ENCODE measurements around the gene MYO9B.
"Not testable (repeated sequence)": the region's sequence is repeated elsewhere in the genome, so short reads cannot be mapped to it uniquely, and the experiment has no call there.

Gene MYO9B

DNA sequence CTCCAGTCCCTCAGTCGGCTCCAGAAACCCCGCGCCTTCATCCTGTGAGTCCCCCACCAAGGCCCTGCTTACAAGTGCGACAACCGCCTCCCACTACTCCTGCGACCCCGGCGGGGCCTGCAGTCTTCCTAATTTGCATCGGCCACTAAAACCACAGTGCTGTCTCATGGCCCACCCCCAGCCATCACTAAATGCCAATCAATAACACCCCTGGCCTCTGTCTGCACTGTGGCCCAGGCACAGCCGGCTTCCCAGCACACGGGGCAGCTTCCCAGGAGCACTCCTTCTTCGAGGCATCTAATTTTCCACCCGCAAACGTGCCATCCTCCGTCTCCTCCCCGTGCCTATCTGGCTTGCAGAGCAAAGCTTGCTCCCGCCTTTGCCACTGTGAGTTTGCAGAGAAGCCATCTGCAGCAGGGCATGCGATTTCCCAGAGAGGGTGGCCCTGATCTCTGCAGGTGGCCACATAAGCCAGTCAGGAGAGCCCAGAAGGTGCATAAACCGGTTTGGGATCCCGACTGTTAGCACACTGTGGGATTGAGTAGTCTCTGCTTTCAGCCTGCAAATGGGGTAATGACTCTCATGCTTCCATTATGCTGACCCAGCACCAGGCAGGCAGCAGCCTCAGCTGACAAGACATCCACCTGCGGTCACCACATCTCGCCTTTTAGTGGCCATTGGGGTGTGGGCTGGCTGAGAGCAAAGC, 105.6 kb downstream of the MYO9B start:
- DNase-seq (ENCODE audit: low read depth in 2 of 2), result no peak

GRCh38 chr19:17183271-17183761, 107.7 kb downstream of the MYO9B start:
- no peak for DNase-seq (ENCODE audit: low read depth in 2 of 2)

DNA sequence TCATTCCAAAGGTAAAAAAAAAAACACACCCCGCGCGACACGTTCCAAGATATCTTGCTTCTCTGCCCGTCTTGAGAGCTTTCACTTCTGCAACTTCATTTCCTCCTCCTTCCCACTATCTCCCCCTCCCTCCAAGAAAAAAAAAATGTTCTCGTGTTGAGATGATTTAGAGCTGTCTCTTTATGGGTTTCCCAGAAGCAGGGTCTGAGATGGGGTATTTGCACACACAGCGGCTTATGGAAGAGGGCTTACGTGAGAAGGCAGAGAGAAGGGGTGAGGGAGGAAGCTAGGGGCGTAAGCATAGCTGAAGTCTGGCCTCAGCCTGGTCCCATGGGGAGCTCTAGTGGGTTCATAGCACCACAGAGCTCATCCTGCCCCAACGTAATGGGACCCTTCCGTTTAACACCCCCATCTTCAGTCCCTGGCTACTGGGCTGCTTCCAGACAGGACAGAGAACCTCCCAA, 108.3 kb downstream of the MYO9B start:
- no peak for DNase-seq (ENCODE audit: low read depth in 2 of 2)

- DNase-seq (ENCODE audit: low read depth in 2 of 2), result no peak
Observed at GRCh38 chr19:17184371-17184841, 108.8 kb downstream of the MYO9B start.

GRCh38 chr19:17185590-17185989, 110.0 kb downstream of the MYO9B start:
- DNase-seq (ENCODE audit: low read depth in 2 of 2), result no peak

- DNase-seq (ENCODE audit: low read depth in 2 of 2), result not testable (repeated sequence)
Observed at GRCh38 chr19:17191736-17192135, 116.2 kb downstream of the MYO9B start.

GRCh38 chr19:17192751-17193150, 117.2 kb downstream of the MYO9B start:
- DNase-seq (ENCODE audit: low read depth in 2 of 2), result no peak

DNA sequence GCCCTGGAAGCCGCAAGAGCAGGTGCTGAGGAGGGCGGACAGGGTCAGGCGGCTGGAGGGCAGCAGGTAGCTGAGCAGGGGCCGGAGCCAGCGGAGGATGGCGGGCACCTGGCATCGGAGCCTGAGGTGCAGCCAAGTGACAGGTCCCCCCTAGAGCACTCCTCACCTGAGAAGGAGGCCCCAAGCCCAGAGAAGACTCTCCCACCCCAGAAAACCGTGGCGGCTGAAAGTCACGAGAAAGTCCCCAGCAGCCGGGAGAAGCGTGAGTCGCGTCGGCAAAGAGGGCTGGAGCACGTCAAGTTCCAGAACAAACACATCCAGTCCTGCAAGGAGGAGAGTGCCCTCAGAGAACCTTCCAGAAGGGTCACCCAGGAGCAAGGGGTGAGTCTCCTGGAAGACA, 119.0 kb downstream of the MYO9B start:
- no peak for DNase-seq (ENCODE audit: low read depth in 2 of 2)

DNA sequence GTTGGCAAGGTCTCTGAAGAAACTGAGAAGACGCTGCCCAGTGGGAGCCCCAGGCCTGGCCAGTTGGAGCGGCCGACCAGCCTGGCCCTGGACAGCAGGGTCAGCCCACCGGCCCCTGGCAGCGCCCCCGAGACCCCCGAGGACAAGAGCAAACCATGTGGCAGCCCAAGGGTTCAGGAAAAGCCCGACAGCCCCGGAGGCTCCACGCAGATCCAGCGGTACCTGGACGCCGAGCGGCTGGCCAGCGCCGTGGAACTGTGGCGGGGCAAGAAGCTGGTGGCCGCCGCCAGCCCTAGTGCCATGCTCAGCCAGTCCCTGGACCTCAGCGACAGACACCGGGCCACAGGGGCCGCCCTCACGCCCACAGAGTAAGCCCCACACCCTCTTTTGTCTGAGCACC, 119.5 kb downstream of the MYO9B start:
- DNase-seq (ENCODE audit: low read depth in 2 of 2), result no peak

DNA sequence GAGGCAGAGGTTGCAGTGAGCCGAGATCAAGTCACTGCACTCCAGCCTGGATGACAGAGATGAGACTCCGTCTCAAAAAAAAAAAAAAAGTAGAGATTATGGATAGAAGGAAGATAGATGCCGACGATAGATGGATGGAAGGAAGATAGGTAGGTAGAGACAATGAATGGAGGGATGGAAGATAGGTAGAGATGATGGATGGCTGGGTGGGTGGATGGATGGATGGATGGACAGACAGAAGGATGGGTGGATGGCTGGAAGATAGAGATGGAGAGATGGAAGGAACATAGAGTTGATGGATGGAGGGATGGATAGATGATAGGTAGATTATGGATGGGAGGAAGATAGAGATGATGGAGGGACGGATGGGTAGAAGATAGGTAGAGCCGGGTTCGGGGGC, 121.0 kb downstream of the MYO9B start:
- DNase-seq (ENCODE audit: low read depth in 2 of 2), result no peak

DNA sequence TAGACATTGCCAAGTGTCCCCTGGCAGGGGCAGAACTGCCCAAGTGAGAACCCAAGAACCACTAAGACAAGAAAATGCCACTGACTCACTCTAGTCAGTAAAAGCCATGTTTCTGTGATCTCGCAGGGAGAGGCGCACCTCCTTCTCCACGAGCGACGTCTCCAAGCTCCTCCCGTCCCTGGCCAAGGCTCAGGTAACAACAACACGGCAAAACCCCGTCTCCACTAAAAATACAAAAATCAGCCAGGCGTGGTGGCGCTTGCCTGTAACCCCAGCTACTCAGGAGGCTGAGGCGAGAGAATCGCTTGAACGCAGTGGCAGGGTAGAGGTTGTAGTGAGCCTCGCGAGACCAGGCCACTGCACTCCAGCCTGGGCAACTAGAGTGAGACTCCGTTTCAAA, 122.1 kb downstream of the MYO9B start:
- no peak for DNase-seq (ENCODE audit: low read depth in 2 of 2)

GRCh38 chr19:17200408-17201079, 125.0 kb downstream of the MYO9B start:
- DNase-seq (ENCODE audit: low read depth in 2 of 2), result no peak

DNA sequence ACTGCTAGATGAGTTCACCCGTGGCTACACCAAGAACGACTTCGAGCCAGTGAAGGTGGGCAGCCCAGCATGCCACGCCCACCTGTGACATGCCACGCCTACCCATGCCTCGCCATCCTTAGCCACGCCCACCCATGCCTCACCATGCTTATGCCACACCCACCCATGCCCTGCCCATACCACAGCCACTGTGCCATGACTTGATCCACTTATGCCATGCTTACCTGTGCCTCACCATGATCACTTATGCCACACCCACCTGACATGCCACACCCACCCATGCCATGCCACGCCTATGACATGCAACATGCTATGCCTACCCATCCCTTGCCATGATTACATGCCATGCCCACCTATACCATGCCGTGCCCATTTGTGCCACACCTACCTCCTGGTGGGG, 126.7 kb downstream of the MYO9B start:
- DNase-seq (ENCODE audit: low read depth in 2 of 2), result no peak

DNA sequence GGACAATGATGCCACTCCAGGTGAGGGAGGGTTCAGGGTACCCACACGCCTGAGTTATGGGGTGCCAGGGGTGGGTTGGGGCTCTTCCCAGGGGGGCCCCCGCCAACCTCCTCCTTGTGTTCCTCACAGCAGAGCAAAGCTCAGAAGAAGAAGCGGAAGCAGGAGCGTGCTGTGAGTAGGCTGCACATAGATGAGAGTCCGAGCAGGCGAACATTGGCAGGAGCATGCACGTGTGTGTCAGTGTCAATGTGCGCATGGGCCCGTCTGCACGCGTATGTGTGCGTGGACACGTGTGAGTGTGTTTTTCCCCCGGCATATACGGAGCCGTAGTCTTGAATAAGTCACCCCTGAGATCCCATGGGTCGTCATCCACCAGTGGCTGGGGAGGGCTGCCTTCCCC, 127.1 kb downstream of the MYO9B start:
- no peak for DNase-seq (ENCODE audit: low read depth in 2 of 2)

DNA sequence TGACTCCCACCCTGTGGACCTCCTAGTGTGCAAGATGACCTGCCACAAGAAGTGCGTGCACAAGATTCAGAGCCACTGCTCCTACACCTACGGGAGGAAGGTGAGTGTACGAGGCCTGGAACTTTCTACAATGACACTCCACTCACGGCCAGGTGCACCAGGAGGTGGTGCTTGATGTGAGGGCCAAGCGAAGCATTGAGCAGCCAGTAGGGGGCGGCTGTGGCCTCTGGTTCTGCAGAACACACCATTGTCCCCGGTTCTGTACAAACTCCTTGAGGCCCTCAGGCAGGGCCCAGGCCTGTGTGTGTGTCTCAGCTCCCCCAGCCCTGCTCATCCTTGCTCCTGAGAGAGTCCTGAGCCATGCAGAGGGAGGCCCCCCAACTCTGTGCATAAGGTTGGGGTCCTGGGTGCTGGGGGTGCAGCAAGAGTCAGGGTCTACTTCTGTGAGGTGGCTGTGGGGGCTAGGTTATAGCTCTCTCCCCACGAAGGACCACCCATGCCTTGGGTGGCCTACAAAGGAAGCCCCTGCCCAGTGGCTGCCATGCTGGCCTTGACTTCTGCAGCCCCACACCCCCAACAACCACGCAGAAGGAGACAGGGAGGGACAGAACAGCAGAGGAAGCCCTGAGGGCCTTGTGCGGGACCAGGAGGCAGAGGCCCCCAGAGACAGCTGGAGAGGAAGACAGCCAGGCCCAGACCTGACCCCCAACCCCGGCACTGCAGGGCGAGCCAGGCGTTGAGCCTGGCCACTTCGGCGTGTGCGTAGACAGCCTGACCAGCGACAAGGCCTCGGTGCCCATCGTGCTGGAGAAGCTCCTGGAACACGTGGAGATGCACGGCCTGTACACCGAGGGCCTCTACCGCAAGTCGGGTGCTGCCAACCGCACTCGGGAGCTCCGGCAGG, 129.9 kb downstream of the MYO9B start:
- DNase-seq (ENCODE audit: low read depth in 2 of 2), result peak in 1 of 2 experiments; percentile 33

DNA sequence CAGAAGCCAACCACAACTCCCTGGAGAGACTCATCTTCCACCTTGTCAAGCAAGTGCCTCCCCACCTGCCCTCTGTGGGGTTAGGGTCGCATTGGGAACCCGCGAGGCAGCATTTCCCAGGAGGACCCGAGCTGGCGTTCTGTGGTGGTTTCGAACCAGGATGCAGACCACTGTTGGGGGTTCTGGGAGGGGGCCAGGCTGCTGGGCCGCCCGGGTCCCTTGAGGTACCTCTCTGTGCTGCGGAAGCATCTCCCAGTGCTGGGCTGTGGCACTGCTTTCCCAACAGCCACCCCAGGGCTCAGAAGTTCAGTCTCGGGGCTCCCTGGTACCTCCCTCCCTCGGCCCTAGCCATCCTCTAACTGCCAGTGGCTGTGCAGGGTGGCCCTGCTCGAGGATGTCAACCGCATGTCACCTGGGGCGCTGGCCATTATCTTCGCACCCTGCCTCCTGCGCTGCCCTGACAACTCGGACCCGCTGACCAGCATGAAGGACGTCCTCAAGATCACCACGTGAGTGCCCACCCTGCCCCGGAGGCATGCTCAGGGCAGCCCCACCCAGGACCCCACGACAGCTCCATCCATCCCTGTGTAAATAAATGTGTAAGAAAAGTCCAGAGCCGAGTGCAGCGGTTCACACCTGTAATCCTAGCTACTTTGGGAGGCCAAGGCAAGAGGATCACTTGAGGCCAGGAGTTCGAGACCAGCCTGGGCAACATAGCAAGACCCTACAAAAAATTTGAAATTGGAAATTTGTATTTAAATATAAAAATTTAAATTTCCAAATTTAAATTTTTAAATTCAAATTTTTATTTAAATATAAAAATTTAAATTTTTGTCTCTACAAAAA, 131.4 kb downstream of the MYO9B start:
- no peak for DNase-seq (ENCODE audit: low read depth in 2 of 2)

GRCh38 chr19:17209126-17210036, 133.8 kb downstream of the MYO9B start:
- peak; percentile 16 to 47 for DNase-seq (ENCODE audit: low read depth in 2 of 2)

DNA sequence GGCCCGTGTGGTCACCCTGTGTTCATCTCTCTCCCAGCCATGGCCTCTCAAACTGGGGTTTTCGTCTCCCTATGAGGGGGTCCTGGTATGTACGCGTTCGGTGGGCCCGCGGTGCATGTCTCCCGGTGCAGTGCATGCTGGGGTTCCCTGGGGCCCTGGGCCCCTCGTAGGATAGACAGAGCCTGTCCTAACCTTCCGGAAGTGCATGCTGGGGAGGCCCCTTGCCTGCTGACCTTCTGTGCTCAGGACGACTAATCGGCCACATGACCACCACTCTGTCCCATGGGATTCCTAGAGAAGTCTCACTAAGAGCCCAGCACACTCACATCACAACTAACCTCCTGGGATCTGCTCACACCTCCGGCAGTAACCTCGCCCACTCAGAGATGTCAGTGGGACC, 134.7 kb downstream of the MYO9B start:
- no peak for DNase-seq (ENCODE audit: low read depth in 2 of 2)

GRCh38 chr19:17211547-17212446, 136.2 kb downstream of the MYO9B start:
- no peak for DNase-seq (ENCODE audit: low read depth in 2 of 2)
